GM04504 (cell line): ENCODE data around the gene MYL7.
"Not testable (repeated sequence)": the region's sequence is repeated elsewhere in the genome, so short reads cannot be mapped to it uniquely, and the experiment has no call there.

Experiments used
- DNase-seq: peaks from one replicate; pipeline ENCODE4 v3.0.0-alpha.2; 2012; ENCODE audit warnings: low read depth

MYL7 gene

DNA sequence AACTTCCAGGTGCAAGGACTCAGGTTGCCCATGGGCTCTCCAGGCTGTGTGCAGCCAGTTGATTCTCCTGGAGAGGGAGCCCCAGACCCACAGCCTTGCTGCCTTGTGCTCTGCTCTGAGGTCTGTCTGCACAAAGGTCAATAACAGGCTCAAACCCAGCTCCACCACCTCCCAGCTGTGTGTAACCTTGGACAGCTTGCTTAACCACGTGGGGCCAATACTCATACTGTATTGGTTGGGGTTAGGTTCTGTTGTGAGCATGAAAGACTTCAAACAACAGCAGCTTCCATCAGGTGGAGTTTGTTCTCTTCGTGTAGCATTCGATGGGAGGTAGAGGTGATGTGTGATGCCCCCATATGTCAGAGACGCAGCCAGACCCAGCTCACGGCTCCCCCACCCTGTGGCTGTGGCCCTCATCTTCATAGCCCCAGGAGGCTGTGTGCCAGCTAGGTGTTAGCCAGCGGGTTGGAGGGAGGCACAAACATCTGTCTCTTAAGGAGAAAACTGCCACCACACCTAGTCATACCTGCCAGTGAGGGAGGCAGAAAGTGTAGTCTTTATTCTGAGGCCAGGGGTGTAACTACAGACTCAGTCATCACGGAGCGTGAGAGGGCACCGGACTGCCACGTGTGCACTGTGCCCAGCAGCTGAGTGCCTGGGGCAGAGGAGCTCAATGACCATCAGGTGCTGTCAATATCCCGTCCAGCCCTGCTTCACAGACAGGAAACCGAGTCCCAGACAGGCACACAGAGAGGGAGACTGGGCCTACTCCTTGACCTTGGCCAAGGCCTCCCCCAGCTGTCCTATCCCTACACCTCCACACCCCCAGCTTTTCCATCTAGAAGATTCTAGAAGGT is 9.7 kb downstream of the MYL7 start:
- no peak for DNase-seq

DNA sequence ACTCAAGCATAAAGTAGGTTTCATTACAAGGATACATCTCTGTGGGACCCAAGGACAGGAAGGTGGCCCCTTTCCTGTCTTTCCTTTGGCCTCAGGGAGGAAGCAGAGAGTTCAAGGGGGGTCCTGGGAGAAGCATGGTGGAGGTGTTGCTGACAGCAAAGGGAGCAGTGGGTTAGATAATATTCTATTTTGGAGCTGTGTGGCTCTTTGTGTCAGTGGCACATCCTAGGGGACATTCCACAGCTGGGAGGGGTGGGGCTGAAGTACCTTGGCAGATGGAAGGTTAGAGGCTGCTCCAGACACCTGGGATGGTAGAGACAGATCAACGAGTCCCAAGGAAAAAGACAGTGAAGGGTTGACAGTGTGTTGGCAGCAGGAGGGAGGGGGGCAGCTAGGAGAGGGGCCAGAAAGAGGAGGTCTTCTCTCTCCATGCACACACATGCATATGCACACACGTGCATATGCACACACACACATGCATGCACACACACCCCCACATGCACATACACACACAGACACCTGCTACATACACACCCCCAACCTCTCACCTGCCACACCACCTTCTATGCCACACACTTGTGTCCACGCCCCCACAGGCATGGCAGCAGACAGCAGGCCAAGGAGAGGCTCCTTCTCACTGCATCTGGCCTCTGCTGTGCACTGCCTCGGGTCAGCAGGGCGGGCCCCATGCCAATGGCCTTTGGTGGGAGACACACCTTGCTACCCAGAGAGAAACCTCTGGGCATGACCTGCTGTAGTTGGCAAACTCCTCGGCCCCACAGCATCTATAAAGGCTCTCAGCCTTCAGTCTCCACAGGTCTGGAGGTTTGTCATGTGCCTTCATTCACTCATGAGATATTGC is 12.2 kb downstream of the MYL7 start:
- no peak for DNase-seq

DNA sequence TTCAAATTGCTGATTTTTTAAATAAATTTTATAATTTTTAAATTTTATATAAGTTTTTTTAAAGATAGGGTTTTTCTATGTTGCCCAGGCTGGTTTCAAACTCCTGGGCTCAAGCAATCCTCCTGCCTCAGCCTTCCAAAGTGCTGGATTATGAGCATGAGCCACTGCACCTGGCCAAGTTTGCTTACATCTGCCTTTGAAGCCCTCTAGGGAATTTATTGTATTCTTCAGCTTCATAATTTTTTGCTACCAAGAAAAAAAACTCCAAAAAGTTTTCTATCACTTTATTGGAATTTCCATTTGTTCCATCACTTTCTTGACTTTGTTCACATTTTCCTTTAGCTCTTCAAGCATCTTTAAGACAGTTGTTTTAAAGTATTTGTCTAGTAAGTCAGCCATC is 14.0 kb downstream of the MYL7 start:
- DNase-seq, result no peak

DNA sequence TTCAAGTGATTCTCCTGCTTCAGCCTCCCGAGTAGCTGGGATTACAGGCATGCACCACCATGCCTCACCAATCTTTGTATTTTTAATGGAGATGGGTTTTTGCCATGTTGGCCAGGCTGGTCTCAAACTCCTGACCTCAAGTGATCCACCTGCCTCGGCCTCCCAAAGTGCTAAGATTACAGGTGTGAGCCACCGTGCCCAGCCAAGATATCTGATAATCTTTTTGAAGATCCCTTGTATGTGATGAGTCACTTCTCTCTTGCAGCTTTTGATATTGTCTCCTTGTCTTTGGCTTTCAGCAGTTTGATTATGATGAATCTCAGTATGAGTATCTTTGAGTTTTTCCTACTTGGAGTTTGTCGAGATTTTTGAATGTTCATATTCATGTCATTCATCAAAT is 14.6 kb downstream of the MYL7 start:
- not testable (repeated sequence) for DNase-seq

DNA sequence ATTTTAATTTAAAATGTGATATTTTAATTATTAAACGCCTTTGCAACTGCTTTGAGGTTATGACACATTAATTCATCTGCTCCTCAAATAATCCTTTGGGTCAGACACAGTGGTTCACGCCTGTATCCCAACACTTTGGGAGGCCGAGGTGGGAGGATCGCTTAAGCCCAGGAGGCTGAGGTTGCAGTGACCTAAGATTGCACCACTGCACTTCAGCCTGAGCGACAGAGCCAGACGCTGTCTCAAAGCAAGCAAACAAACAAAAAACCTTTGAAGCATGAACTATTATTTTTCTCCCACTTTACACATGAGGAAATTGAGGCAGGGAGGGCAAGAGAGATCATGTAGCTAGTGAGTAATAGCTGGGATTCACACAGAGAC is 16.3 kb downstream of the MYL7 start:
- no peak for DNase-seq

DNA sequence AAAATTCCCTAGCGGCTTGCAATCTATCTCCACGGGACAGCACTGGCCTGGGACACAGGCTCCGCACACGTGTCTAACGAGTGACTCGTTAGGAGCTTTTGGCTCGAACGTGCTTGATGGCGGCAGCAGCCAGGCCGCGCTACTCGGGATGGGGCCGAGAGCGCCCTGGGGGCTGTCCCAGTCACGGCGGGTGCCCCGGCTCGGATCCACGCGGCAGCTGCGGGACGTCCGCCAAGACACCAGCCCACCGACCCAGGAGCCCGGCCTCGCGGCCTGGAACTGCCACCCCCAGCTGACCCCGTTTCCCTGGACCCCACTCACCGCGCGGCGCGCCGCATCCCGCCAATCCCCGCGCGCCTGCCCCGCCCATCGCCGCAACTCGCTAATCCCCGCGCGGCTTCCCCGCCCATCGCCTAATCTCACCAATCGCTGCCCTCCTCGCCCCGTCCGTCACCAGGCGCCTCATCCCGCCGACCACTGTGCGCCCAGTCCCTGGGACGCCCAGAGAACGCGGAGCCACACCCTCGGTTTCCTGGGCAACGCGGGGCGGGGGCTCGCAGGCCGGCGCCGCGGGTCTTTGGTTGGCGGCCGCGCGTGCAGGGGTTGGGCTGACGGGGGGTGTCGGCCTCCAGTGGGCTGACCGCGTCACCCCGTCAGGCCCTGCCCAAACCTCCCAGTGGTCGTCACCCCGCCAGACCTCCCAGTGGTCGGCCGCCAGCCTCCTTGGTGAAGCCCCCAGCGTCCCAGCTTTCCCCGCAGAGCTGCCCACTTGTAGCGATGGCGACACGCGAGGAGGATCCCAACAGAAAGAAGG is 17.7 kb downstream of the MYL7 start, which contains the start of gene POLD2:
POLD2 (minus strand) TSS at position 359 of the 814 bp plus-strand sequence. CDS start 1,495 bp downstream, outside the sequence.
- DNase-seq, result peak; percentile 90

DNA sequence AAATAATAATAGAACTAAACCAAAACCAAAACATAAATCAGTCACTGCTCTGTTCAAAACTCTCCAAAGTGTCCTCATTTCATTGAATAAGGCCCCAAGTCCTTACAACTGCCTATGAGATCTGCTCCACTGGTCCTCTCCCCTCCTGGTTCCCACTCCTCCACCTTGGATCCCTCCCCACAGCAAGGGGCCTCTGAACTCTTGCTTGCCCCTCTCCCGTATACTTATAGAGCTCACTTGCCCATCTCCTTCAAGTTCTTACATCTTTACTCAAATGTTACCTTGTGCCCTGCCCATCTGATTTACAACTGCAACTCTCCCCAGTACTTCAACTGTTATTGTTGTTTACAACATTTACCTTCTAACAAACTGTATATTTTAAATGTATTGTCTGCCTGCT is 18.6 kb downstream of the MYL7 start:
- no peak for DNase-seq

DNA sequence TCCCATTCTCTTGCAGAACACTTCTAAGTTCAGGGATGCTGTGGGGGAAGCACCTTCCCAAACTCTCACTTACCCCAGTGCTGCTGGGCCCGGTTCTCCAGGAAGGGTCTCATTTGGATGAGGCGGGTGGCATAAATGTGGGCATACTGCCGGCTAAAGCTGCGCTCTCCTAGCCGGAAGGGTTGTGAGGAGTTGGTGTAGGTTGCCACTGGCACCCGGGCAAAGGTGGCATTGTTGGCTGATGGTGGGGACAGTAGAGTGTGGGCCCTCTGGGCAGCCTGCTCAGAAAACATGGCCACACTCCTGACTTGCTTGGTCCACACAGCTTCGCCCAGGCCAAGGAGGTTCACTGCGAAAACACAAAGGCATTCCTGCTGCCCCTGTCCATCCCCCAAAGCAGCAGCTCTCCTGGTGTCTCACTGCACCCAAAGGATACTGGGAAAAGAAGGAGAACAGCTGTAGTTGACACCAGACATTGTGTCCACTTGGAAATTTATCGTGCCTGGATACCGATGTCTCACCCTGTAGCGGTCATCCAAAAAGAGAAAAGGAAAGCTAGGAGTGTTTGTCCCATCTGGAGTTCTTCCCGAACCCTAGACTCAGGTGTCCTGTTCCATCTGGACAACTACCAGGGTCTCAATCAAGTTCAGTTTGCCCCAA is 19.2 kb downstream of the MYL7 start:
- no peak for DNase-seq

DNA sequence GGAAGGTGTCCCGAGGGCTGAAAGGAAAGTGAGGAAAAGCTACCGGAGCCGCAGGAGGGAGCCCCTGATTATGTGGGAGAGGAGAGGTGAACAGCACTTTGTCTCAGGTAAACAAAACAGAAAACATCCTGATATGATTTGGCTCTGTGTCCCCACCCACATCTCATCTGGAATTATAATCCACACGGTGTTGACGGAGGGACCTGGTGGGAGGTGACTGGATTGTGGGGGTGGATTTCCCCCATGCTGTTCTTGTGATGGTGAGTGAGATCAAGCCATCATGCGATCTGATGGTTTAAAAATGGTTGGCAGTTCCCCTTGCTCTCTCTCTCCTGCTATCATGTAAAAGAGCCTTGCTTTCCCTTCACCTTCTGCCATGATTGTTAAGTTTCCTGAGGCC is 20.7 kb downstream of the MYL7 start:
- DNase-seq, result no peak

DNA sequence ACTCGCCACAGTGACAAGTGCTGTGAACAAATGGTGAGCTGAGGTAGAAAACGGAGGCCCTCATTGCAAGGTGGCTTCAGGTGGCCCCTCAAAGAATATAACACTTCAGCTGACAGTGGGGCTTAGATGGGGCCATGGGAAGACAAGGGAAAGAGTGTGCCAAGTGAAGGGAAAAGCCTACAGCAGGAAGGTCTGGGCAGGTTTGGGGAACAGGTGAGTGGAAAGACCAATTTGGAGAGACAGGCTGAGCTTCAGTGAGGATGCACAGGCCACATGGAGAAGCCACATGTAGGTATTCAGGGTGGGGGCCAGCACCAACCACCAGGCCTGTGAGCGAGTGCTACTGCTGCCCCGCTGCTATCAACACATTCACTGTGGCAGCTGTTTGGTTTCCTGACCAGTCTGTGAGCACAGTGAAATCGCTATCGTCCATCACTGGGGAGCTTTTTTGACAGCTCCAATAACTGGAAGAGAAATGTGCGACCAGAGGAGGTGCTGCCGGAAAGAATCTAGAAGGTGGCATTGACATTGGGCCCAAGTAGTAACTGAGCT is 21.2 kb downstream of the MYL7 start:
- no peak for DNase-seq

DNA sequence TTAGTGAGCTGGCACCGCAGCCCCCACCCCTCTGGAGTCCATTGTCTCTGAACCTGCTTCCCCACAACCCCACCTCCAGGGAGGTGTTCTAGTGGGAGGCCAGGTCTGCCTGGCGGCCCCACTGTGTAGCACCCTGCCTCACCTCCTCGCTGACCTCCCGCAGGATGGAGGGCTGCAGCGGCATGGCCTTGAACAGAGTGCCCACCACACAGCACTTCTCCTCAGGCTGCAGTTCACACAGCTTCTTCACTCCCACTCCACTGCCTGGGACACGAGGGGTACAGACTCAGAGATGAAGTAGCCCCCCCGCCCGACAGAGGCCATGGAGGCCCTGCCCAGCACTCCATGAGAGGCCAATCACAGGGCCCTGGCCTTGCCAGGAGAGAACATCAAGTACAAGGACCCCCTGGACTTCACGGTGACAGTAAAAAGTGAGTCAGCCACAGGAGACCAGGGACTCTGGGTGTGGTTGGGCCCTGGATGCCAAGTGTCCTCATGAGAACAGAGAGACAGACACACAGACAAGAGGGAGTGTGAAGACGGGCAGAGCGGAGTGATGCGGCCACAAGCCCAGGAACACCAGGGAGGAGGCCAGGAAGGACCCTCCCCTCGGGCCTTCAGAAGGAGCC is 23.2 kb downstream of the MYL7 start:
- no peak for DNase-seq

DNA sequence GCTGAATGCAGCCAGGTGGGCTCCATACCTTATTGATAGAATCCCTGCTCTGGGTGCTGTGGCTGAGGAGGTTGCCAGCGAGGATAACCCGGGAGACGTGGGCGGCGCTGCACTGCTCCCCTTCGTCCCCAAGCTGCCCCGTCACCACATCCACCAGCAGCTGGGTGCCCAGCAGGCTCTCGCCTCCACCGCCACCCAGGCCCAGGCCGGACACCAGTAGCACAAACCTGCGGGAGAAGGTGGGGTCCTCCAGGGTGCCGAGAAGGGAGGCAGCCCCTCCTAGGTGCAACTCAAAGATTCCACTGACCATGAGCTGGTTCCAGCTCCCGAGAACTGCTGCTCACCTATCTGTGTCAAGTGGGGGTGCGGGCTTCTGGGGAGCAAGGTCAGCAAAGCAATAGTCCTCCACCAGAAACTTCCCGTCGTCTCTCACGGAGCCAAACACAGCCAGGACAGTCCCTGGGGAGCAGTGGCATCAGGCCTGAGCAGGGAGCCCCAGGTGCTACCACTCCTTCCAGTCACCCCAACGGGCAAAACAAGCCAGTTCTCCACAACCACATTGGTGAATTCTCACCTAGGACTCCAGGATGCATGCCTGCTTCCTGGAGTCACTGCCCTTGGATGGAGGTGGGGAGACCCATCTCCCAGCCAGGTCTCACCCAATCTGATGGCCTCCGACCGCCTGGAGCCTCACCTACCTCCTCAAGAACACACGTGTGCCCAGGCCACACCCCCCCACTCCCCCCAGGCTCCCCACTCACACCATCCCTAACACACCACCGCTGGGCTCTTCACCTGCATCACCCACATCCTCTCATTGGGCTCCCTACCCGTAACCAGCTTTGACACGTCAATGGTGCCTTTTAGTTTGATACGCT is 24.1 kb downstream of the MYL7 start:
- DNase-seq, result no peak

DNA sequence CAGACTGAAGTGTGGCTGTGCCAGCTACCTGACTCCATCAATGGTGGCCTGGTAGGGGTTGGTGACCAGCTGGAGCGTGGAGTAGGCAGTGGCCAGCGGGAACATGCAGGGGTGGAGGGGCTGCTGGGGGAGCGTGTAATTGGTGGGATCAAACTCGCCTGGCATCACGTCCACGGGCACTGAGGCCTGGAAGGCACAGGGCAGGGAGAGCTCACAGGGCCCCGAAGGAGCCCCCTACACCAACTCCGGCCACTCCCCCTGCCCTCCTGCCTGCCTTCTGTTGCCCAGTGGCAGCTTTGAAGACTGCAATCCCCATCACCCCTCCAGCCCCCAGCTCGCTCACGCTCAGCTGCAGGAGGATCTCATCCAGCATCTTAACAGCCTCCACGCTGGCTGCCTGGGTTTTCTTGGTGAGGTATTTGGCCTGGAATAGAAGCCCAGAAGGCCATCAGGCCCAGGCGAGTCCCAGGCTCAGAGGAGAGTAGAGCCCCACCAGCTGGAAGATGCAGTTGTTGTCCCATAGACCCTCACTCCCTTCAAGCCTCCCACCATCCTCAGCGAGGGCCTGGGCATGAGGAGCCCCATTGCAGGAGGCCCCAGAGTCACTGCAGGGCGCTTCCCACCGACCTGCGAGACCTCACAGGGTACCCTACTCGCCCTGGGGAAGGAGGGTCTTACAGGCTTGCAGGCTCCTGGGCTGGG is 24.9 kb downstream of the MYL7 start:
- DNase-seq, result no peak

DNA sequence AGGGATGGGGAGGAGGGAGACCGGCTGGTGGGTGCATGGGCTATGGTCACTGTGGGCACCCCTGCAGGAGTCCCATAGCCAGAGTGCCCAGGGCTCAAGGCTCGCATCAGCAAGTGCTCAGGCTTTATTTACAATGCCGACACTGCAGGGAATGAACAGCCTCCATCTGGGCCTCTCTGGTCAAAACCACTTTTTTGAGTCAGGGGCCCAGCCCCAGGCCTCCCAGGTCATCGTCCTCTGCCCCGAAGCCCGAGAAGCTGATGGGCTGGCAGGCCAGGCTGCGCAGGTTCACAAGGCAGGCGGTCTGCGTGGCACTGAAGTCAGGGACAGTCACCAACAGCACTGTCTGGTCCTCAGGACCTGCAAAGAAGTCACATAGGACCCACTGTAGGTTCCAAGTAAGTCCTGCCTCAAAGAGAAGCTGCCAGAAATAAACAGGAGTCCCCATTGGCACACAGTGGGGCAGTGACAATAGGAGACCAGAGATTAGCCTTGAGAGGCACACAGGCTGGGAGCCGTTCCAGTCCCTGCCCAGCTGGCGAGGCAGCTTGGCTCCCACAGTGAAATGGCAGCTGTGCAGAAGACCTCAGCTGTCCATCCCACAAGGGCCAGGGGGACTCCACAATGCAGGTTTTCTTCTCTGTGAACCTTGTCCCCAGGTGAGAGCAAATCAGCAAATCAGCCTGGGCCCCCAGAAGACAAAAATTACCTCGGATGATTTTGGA is 26.4 kb downstream of the MYL7 start:
- DNase-seq, result no peak

DNA sequence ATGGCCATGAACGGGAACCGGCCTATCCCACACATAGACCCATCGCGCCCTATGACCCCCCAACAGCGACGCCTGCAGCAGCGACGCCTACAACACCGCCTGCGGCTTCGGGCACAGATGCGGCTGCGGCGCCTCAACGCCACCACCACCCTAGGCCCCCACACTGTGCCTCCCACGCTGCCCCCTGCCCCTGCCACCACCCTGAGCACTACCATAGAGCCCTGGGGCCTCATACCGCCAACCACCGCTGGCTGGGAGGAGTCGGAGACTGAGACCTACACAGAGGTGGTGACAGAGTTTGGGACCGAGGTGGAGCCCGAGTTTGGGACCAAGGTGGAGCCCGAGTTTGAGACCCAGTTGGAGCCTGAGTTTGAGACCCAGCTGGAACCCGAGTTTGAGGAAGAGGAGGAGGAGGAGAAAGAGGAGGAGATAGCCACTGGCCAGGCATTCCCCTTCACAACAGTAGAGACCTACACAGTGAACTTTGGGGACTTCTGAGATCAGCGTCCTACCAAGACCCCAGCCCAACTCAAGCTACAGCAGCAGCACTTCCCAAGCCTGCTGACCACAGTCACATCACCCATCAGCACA is 27.3 kb downstream of the MYL7 start:
- no peak for DNase-seq

DNA sequence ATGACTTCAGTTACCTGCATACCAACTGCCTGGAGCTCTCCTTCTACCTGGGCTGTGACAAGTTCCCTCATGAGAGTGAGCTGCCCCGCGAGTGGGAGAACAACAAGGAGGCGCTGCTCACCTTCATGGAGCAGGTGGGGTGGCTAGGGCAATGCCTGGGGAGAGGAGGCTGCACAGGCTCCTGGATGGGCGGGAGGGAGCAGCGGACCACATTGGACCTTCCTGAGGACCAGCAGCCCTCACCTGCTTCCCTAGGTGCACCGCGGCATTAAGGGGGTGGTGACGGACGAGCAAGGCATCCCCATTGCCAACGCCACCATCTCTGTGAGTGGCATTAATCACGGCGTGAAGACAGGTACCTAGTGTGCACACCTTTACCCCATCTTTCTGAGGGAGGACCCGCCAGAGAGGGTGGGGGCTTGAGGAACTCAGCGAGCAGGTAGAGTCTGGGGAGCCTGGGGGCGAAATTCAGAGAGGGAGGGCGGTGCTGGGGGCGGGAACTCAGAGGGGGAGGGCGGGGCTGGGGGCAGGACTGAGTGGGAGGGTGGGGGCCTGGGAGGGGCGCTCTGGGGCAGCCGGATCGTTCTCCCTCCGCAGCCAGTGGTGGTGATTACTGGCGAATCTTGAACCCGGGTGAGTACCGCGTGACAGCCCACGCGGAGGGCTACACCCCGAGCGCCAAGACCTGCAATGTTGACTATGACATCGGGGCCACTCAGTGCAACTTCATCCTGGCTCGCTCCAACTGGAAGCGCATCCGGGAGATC is 28.0 kb downstream of the MYL7 start:
- no peak for DNase-seq

DNA sequence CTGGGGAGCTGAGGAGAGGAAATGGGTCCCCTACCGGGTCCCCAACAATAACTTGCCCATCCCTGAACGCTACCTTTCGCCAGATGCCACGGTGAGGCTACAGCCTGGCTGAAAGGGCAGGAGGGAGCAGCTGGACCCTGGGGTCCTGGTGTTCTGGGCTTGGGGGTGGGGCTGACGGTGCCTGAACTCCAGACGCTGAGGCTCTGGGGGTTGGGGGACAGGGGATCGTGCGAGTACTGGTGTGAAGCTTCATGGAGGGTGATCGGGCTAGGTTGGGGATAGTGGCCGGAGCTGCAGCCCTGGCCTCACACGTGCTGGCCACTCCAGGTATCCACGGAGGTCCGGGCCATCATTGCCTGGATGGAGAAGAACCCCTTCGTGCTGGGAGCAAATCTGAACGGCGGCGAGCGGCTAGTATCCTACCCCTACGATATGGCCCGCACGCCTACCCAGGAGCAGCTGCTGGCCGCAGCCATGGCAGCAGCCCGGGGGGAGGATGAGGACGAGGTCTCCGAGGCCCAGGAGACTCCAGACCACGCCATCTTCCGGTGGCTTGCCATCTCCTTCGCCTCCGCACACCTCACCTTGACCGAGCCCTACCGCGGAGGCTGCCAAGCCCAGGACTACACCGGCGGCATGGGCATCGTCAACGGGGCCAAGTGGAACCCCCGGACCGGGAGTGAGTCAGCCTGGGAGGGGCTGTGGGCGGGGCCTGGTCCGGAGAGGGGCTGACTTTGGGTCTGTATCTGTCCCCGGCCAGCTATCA is 28.7 kb downstream of the MYL7 start:
- no peak for DNase-seq
